ENCODE results near the gene SORBS1. TPM values are rescaled to one million over a fixed set of nuclear protein-coding genes. Genes with fewer than 3 reads are reported as not detected.

The SORBS1 gene
- total and polyA plus RNA-seq, 4 donors: 33.2 to 71.3 (median 44.1) TPM

DNA sequence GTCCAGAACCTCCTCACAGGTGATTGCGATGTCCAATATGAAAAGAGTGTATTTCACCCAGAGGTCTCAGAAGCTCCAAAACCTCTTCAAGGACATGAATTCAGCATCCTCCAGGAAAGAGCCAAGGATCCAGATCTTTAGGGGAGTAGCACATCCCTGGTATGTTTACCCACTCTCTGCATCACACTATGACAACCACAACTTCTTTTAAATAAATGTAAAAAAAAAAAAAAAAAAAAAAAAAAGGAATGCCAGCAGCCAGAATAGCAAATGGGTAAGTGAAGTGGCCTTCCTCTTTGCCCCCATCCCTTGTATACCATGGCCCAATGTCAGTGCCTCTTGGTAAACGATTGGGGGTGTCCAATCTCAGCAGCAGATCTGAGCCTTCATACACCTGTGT is 67.3 kb downstream of the SORBS1 start:
- TF ChIP-seq RAD21 (IDR thresholded peaks at IDR 0.05): no peak
- TF ChIP-seq TAF1 (conservative IDR thresholded peaks at IDR 0.05): no peak
- TF ChIP-seq HNF4G (IDR thresholded peaks at IDR 0.05): no peak
- TF ChIP-seq, protein P1, sequence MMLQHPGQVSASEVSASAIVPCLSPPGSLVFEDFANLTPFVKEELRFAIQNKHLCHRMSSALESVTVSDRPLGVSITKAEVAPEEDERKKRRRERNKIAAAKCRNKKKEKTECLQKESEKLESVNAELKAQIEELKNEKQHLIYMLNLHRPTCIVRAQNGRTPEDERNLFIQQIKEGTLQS (IDR thresholded peaks at IDR 0.05): no peak
- no peak for TF ChIP-seq RXRA (IDR thresholded peaks at IDR 0.05)
- no peak for DNase-seq (ENCODE audit: low spot score)
- 87% methylated on average over 2 of the region's 2 CpGs for WGBS
- H3K4me3 ChIP-seq (ENCODE audit: low read depth in 1 of 3, low read length in 3 of 3): no peak overlapping the region
- H3K4me1 ChIP-seq (ENCODE audit: control insufficient read depth in 4 of 4, insufficient read depth in 4 of 4, low read length in 3 of 4): peaks cover 2 to 9% (median 4%) of the 10 kb centered on the region in 4 donors
- H3K27ac ChIP-seq (ENCODE audit: low read depth in 1 of 2, low read length in 2 of 2): peak overlapping the region in 1 of 2 donors; percentile 22
- no peaks in the 10 kb centered on the region for H3K9me3 ChIP-seq (ENCODE audit: control insufficient read depth in 4 of 4, low read length in 3 of 4)
- no peaks in the 10 kb centered on the region for H3K27me3 ChIP-seq (ENCODE audit: control insufficient read depth in 4 of 4, insufficient read depth in 4 of 4, low read length in 3 of 4)
- no peak overlapping the region for H3K9ac ChIP-seq (ENCODE audit: low read depth in 1 of 2, low read length in 2 of 2)
- H3K36me3 ChIP-seq (ENCODE audit: control insufficient read depth in 4 of 4, insufficient read depth in 3 of 4, low read depth in 1 of 4, low read length in 3 of 4): no peaks in the 10 kb centered on the region

GRCh38 chr10:95487994-95488393 is 73.2 kb downstream of the SORBS1 start:
- H3K4me3 ChIP-seq (ENCODE audit: low read depth in 1 of 3, low read length in 3 of 3): no peak overlapping the region
- no peak overlapping the region for H3K9ac ChIP-seq (ENCODE audit: low read depth in 1 of 2, low read length in 2 of 2)
- no peaks in the 10 kb centered on the region for H3K36me3 ChIP-seq (ENCODE audit: control insufficient read depth in 4 of 4, insufficient read depth in 3 of 4, low read depth in 1 of 4, low read length in 3 of 4)
- H3K9me3 ChIP-seq (ENCODE audit: control insufficient read depth in 4 of 4, low read length in 3 of 4): no peaks in the 10 kb centered on the region
- DNase-seq (ENCODE audit: low spot score): no peak
- H3K4me1 ChIP-seq (ENCODE audit: control insufficient read depth in 4 of 4, insufficient read depth in 4 of 4, low read length in 3 of 4): peaks cover 2 to 21% (median 10%) of the 10 kb centered on the region in 4 donors
- TF ChIP-seq RAD21 (IDR thresholded peaks at IDR 0.05) (peak in 1 of 2 donors; percentile 10), ZBTB33 (IDR thresholded peaks at IDR 0.05) (no peak)
- H3K27me3 ChIP-seq (ENCODE audit: control insufficient read depth in 4 of 4, insufficient read depth in 4 of 4, low read length in 3 of 4): no peaks in the 10 kb centered on the region
- peak overlapping the region in 1 of 2 donors; percentile 6 for H3K27ac ChIP-seq (ENCODE audit: low read depth in 1 of 2, low read length in 2 of 2)

- H3K27ac ChIP-seq (ENCODE audit: low read depth in 1 of 2, low read length in 2 of 2): peak overlapping the region in 1 of 2 donors; percentile 37
- no peaks in the 10 kb centered on the region for H3K27me3 ChIP-seq (ENCODE audit: control insufficient read depth in 4 of 4, insufficient read depth in 4 of 4, low read length in 3 of 4)
- peak in 1 of 2 donors; percentile 43 for TF ChIP-seq JUND (IDR thresholded peaks at IDR 0.05)
- TF ChIP-seq HNF4A (conservative IDR thresholded peaks at IDR 0.05): no peak
- DNase-seq (ENCODE audit: low spot score): no peak
- H3K9ac ChIP-seq (ENCODE audit: low read depth in 1 of 2, low read length in 2 of 2): no peak overlapping the region
- no peaks in the 10 kb centered on the region for H3K36me3 ChIP-seq (ENCODE audit: control insufficient read depth in 4 of 4, insufficient read depth in 3 of 4, low read depth in 1 of 4, low read length in 3 of 4)
- no peak overlapping the region for H3K4me3 ChIP-seq (ENCODE audit: low read depth in 1 of 3, low read length in 3 of 3)
- H3K9me3 ChIP-seq (ENCODE audit: control insufficient read depth in 4 of 4, low read length in 3 of 4): no peaks in the 10 kb centered on the region
- H3K4me1 ChIP-seq (ENCODE audit: control insufficient read depth in 4 of 4, insufficient read depth in 4 of 4, low read length in 3 of 4): peaks cover 4 to 38% (median 31%) of the 10 kb centered on the region in 4 donors
- WGBS: 83% methylated on average over 4 of the region's 4 CpGs
Measured at GRCh38 chr10:95485056-95485844, 75.9 kb downstream of the SORBS1 start.

DNA sequence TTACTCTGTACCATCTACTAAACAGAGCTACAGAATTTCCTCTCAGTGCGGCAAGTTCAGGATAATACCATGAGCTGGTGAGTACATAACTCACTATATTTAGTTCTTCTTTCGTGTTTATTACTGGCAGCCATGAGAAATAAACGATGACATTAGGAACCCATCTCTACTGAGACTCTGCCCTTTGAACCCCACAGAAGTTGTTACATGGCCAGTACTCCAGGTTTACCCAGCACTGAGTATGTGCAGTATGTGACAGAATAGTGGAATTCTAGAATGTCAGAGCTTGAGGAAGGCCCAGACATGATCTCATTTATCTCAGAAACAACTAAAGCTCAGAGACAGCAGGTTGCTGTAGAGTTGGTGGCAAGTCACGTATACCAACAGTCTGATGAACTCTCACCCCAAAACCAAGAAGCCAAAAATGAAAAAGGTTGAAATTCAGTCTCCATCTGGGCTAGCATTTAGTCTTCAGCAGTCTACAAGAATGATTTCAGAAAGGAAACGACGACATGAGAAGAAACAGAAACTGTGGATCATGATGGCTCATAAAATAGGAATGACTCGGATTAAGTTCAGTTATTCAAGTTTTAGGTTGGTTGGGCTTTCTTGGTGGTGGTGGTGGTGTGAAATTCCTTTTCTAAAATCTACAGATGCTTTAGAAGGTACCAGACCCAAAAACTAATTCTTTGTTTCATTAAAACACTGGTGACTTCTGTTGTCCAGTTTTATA is 78.5 kb downstream of the SORBS1 start:
- H3K36me3 ChIP-seq (ENCODE audit: control insufficient read depth in 4 of 4, insufficient read depth in 3 of 4, low read depth in 1 of 4, low read length in 3 of 4): no peaks in the 10 kb centered on the region
- H3K9me3 ChIP-seq (ENCODE audit: control insufficient read depth in 4 of 4, low read length in 3 of 4): no peaks in the 10 kb centered on the region
- H3K4me1 ChIP-seq (ENCODE audit: control insufficient read depth in 4 of 4, insufficient read depth in 4 of 4, low read length in 3 of 4): peaks cover 5 to 53% (median 41%) of the 10 kb centered on the region in 4 donors
- WGBS: 73% methylated on average over 7 of the region's 7 CpGs
- no peak for DNase-seq (ENCODE audit: low spot score)
- TF ChIP-seq, protein P2, sequence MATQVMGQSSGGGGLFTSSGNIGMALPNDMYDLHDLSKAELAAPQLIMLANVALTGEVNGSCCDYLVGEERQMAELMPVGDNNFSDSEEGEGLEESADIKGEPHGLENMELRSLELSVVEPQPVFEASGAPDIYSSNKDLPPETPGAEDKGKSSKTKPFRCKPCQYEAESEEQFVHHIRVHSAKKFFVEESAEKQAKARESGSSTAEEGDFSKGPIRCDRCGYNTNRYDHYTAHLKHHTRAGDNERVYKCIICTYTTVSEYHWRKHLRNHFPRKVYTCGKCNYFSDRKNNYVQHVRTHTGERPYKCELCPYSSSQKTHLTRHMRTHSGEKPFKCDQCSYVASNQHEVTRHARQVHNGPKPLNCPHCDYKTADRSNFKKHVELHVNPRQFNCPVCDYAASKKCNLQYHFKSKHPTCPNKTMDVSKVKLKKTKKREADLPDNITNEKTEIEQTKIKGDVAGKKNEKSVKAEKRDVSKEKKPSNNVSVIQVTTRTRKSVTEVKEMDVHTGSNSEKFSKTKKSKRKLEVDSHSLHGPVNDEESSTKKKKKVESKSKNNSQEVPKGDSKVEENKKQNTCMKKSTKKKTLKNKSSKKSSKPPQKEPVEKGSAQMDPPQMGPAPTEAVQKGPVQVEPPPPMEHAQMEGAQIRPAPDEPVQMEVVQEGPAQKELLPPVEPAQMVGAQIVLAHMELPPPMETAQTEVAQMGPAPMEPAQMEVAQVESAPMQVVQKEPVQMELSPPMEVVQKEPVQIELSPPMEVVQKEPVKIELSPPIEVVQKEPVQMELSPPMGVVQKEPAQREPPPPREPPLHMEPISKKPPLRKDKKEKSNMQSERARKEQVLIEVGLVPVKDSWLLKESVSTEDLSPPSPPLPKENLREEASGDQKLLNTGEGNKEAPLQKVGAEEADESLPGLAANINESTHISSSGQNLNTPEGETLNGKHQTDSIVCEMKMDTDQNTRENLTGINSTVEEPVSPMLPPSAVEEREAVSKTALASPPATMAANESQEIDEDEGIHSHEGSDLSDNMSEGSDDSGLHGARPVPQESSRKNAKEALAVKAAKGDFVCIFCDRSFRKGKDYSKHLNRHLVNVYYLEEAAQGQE (IDR thresholded peaks at IDR 0.05): no peak
- peak; percentile 49 to 50 for TF ChIP-seq RXRA (IDR thresholded peaks at IDR 0.05)
- peak; percentile 9 to 42 for TF ChIP-seq RAD21 (IDR thresholded peaks at IDR 0.05)
- TF ChIP-seq HNF4A (conservative IDR thresholded peaks at IDR 0.05): peak; percentile 70 to 71
- TF ChIP-seq SP1 (IDR thresholded peaks at IDR 0.05): peak; percentile 68
- TF ChIP-seq EGR1 (IDR thresholded peaks at IDR 0.05; ENCODE audit: low read depth in 2 of 2): no peak
- no peak for TF ChIP-seq ZBTB33 (IDR thresholded peaks at IDR 0.05)
- peak; percentile 47 for TF ChIP-seq YY1 (IDR thresholded peaks at IDR 0.05)
- peak overlapping the region; percentile 54 to 72 for H3K27ac ChIP-seq (ENCODE audit: low read depth in 1 of 2, low read length in 2 of 2)
- no peak overlapping the region for H3K9ac ChIP-seq (ENCODE audit: low read depth in 1 of 2, low read length in 2 of 2)
- no peak overlapping the region for H3K4me3 ChIP-seq (ENCODE audit: low read depth in 1 of 3, low read length in 3 of 3)
- no peaks in the 10 kb centered on the region for H3K27me3 ChIP-seq (ENCODE audit: control insufficient read depth in 4 of 4, insufficient read depth in 4 of 4, low read length in 3 of 4)

All from liver (tissue), 9 donors.